Gastrocnemius medialis (tissue), 4 donors: ENCODE measurements around the gene IL18R1. TPM values are rescaled to one million over a fixed set of nuclear protein-coding genes. Genes with fewer than 3 reads are reported as not detected.

Experiments used
- ATAC-seq, 2 donors: fragments of 150-250 bp; one replicate each; pipeline ENCODE4 v1.9.1; 2016
- DNase-seq, 2 donors: peaks; one replicate each; pipeline ENCODE4 v3.0.0-alpha.2; 2019
- H3K27ac ChIP-seq, 4 donors: fragments of 200-600 bp; sonication (generic); 1 replicate in 1 of 4; 2 replicates in 3 of 4; pipeline ENCODE4 v1.5.1; 2016 to 2018; ENCODE audit warnings: mild to moderate bottlenecking in 2 of 4, moderate library complexity in 1 of 4
- H3K27me3 ChIP-seq, 3 donors: fragments of 200-600 bp; sonication (generic) in 2 of 3; 1 replicate in 1 of 3; 2 replicates in 2 of 3; pipeline versions ENCODE4 v1.5.1 to v1.6.0; 2016 to 2019; ENCODE audit warnings: mild to moderate bottlenecking in 1 of 3, moderate library complexity in 1 of 3
- H3K36me3 ChIP-seq, 2 donors: fragments of 200-600 bp; sonication (generic) in 1 of 2; one replicate each; pipeline ENCODE4 v1.5.1; 2017 to 2018
- H3K4me1 ChIP-seq, 2 donors: fragments of 200-600 bp; sonication (generic) in 1 of 2; one replicate each; pipeline ENCODE4 v1.5.1; 2016 to 2017; ENCODE audit warnings: mild to moderate bottlenecking in 2 of 2
- H3K4me3 ChIP-seq, 4 donors: fragments of 200-600 bp; sonication (generic) in 3 of 4; 1 replicate in 1 of 4; 2 replicates in 3 of 4; pipeline ENCODE4 v1.5.1; 2016 to 2019; ENCODE audit warnings: mild to moderate bottlenecking in 2 of 4
- H3K9me3 ChIP-seq, 3 donors: fragments of 200-600 bp; sonication (generic) in 2 of 3; 1 replicate in 1 of 3; 2 replicates in 2 of 3; pipeline ENCODE4 v1.5.1; 2016 to 2019
- POLR2A ChIP-seq, 2 donors: fragments of 450-650 bp; IDR thresholded peaks; one replicate each; pipeline ENCODE4 v1.6.1; 2017; ENCODE audit warnings: antibody characterized with exemption in 2 of 2, mild to moderate bottlenecking in 2 of 2, moderate library complexity in 2 of 2
- in situ Hi-C, 4 donors: fragments of 200-750 bp; cut with MboI; loops; one replicate each; pipeline versions ENCODE4 v1.15.0 to v1.8.0; 2017; ENCODE audit warnings: low sequenced_read_pairs in 4 of 4
- intact Hi-C: fragments of 100-400 bp; cut with DNase I; formaldehyde crosslinking; loops from one replicate; pipeline ENCODE4 v1.15.1; 2023; ENCODE audit warnings: low total_unique reads
- total RNA-seq, 4 donors: library from RNA; depleted of rRNA; stranded (reverse); fragments of >200 nt; gene quantifications; one replicate each; pipeline versions ENCODE4 v1.1.0 to v1.2.3, GENCODE V29; 2016
- TF ChIP-seq, protein P1 (sequence below), 5 experiments: fragments of 450-650 bp in 3 of 5; fragments of 200-600 bp in 2 of 5; sonication (generic) in 2 of 5; IDR thresholded peaks in 4 of 5; conservative IDR thresholded peaks in 1 of 5; 1 replicate in 4 of 5; 2 replicates in 1 of 5; pipeline ENCODE4 v1.5.1; 2016 to 2019; ENCODE audit warnings: antibody characterized with exemption in 5 of 5, mild to moderate bottlenecking in 3 of 5, moderate library complexity in 3 of 5

The IL18R1 gene
- total RNA-seq, 4 donors from 2014 or later = 0.36 to 2.8 (median 1.1) TPM

DNA sequence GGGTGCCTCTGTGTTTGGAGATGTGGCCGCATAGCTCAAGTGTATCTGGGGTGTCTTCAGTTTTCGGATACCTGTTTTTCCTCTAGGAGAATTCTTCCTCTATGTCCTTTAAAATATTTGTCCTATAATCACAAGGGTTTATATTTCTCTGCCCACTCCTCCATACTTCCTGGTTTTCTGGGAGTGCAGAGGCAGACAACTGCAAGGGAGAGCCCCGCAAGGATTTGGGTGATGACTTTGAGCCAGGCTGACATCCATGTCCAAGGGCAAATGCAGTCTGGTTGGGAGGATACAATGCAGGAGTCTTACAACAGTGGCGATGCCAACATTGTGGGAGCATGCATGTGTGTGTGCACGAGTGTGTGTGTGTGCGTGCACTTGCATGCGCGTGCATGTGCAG is 42.1 kb upstream of the IL18R1 start:
- ATAC-seq (no peak), DNase-seq (no peak)
- intact Hi-C loops (no loop called here), in situ Hi-C loops (no loop called here)
- H3K4me3 ChIP-seq = no peak overlapping the region
- no peaks in the 10 kb centered on the region for H3K36me3 ChIP-seq
- TF ChIP-seq, protein P1, sequence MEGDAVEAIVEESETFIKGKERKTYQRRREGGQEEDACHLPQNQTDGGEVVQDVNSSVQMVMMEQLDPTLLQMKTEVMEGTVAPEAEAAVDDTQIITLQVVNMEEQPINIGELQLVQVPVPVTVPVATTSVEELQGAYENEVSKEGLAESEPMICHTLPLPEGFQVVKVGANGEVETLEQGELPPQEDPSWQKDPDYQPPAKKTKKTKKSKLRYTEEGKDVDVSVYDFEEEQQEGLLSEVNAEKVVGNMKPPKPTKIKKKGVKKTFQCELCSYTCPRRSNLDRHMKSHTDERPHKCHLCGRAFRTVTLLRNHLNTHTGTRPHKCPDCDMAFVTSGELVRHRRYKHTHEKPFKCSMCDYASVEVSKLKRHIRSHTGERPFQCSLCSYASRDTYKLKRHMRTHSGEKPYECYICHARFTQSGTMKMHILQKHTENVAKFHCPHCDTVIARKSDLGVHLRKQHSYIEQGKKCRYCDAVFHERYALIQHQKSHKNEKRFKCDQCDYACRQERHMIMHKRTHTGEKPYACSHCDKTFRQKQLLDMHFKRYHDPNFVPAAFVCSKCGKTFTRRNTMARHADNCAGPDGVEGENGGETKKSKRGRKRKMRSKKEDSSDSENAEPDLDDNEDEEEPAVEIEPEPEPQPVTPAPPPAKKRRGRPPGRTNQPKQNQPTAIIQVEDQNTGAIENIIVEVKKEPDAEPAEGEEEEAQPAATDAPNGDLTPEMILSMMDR (IDR thresholded peaks at IDR 0.05 in 4 of 5, conservative IDR thresholded peaks at IDR 0.05 in 1 of 5) = no peak
- no peak for TF ChIP-seq POLR2A (IDR thresholded peaks at IDR 0.05)
- no peak overlapping the region for H3K27ac ChIP-seq
- H3K9me3 ChIP-seq = no peaks in the 10 kb centered on the region
- no peaks in the 10 kb centered on the region for H3K4me1 ChIP-seq
- H3K27me3 ChIP-seq = no peaks in the 10 kb centered on the region

DNA sequence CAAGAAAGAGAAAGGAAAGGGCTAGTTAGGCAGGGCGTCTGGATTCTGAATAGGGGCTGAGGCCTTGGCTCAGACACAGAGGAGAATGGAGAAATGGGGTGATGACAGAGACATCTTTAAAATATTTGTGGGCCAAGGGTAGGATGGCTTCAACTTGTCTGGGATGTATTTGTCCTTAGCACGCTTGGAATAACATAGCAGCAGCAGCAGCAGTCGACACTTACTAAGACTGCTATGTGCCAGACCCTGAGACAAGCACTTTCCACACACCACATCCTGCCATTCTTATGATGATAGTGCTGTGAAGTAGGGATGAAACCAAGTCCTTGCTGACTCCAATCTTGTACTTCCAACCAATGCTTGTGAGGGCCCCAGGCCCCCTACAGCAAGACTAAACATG is 41.6 kb upstream of the IL18R1 start:
- Histone ChIP-seq H3K27ac (no peak overlapping the region), H3K4me3 (no peak overlapping the region), H3K4me1 (no peaks in the 10 kb centered on the region), H3K27me3 (no peaks in the 10 kb centered on the region), H3K36me3 (no peaks in the 10 kb centered on the region), H3K9me3 (no peaks in the 10 kb centered on the region)
- in situ Hi-C loops = no loop called here
- intact Hi-C loops = no loop called here
- no peak for DNase-seq
- no peak for ATAC-seq
- no peak for TF ChIP-seq POLR2A (IDR thresholded peaks at IDR 0.05)
- TF ChIP-seq, protein P1 (IDR thresholded peaks at IDR 0.05 in 4 of 5, conservative IDR thresholded peaks at IDR 0.05 in 1 of 5) = no peak

DNA sequence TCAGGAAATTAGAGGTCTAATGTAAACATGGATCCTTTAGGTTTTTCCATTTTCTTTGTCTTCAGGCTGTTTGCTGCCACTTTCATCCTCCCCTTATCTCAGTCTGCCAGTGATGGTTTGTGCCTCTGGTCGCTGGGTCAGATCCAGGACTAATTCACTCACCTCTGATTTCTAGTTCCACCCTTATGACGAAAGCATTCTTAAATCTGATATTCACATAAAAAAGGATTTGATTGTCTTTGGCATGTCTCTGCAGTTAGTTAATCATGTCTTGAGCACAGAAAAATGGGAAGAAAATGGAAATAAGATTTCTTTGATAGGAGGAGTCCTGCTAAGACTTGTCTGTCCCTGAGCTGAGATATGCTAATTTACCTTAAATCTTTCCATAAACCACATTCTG is 39.7 kb upstream of the IL18R1 start:
- no peak overlapping the region for H3K4me3 ChIP-seq
- no peak for TF ChIP-seq POLR2A (IDR thresholded peaks at IDR 0.05)
- TF ChIP-seq, protein P1 (IDR thresholded peaks at IDR 0.05 in 4 of 5, conservative IDR thresholded peaks at IDR 0.05 in 1 of 5) = no peak
- H3K27ac ChIP-seq = no peak overlapping the region
- intact Hi-C loops = no loop called here
- ATAC-seq (no peak), DNase-seq (no peak)
- H3K27me3 ChIP-seq = no peaks in the 10 kb centered on the region
- H3K36me3 ChIP-seq = no peaks in the 10 kb centered on the region
- no peaks in the 10 kb centered on the region for H3K4me1 ChIP-seq
- no peaks in the 10 kb centered on the region for H3K9me3 ChIP-seq
- in situ Hi-C loops = no loop called here

DNA sequence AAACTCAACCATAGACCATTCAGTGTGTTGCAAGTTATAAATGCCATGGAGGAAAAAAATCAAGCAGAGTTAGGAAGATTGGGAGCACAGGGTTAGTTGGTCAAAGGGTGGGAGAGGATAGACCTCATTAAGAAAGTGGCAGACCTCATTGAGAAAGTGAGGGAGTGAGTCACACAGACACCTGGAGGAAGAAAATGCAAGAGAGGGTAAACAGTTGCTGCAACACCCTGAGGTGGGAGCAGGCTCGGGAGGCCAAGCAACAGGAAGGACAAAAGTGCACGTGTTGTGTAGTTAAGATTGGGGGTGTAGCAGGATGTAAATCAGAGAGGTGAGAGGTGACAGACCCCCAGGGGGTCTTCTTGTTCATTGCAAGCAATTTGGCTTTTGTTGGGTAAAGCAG is 37.9 kb upstream of the IL18R1 start:
- intact Hi-C loops = no loop called here
- H3K4me3 ChIP-seq = no peak overlapping the region
- no peaks in the 10 kb centered on the region for H3K36me3 ChIP-seq
- H3K27me3 ChIP-seq = no peaks in the 10 kb centered on the region
- in situ Hi-C loops = no loop called here
- no peak overlapping the region for H3K27ac ChIP-seq
- no peaks in the 10 kb centered on the region for H3K4me1 ChIP-seq
- no peaks in the 10 kb centered on the region for H3K9me3 ChIP-seq
- TF ChIP-seq, protein P1 (IDR thresholded peaks at IDR 0.05 in 4 of 5, conservative IDR thresholded peaks at IDR 0.05 in 1 of 5) = no peak
- no peak for TF ChIP-seq POLR2A (IDR thresholded peaks at IDR 0.05)
- ATAC-seq (no peak), DNase-seq (no peak)

DNA sequence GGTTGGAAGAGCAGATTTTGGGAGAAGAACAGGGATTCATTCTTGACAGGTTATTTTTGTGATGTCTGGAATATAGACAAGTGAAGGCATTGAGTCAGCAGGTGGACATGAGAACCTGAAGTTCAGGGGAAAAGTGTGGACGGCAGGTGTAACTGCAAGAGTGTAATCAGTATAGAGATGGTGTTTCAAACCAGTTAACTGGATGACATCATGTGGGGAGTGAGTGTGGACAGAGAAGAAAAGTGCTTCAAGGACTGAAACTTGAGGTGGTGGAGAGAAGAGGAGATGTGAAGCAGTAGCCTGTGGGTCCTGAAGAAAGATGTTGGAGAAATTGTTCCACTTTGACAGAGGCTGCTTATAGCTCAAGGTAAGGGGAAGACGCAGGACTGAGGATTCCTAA is 37.2 kb upstream of the IL18R1 start:
- Histone ChIP-seq H3K9me3 (no peaks in the 10 kb centered on the region), H3K36me3 (no peaks in the 10 kb centered on the region), H3K27me3 (no peaks in the 10 kb centered on the region), H3K27ac (no peak overlapping the region), H3K4me1 (no peaks in the 10 kb centered on the region), H3K4me3 (no peak overlapping the region)
- DNase-seq = no peak
- no peak for ATAC-seq
- in situ Hi-C loops = no loop called here
- TF ChIP-seq POLR2A (IDR thresholded peaks at IDR 0.05) = no peak
- TF ChIP-seq, protein P1 (IDR thresholded peaks at IDR 0.05 in 4 of 5, conservative IDR thresholded peaks at IDR 0.05 in 1 of 5) = no peak
- intact Hi-C loops = no loop called here
